Esophagus muscularis mucosa (tissue), 4 donors: ENCODE results near the gene BCAS1. TPM values are rescaled to one million over a fixed set of nuclear protein-coding genes. Genes with fewer than 3 reads are reported as not detected.

Experiments used
- DNase-seq: peaks from one replicate; pipeline ENCODE4 v3.0.0-alpha.2; 2017; ENCODE audit errors: extremely low spot score
- H3K27ac ChIP-seq, 4 donors: fragments of 200-600 bp; sonication (generic); replicated peaks in 1 of 4; 1 replicate in 3 of 4; 2 replicates in 1 of 4; pipeline ENCODE4 v1.5.1; 2016 to 2019; ENCODE audit warnings: mild to moderate bottlenecking in 1 of 4
- H3K27me3 ChIP-seq, 4 donors: fragments of 200-600 bp; sonication (generic); one replicate each; pipeline versions ENCODE4 v1.5.1 to v1.6.0; 2016 to 2019
- H3K36me3 ChIP-seq, 4 donors: fragments of 200-600 bp; sonication (generic); one replicate each; pipeline ENCODE4 v1.5.1; 2016 to 2019
- H3K4me1 ChIP-seq, 4 donors: fragments of 200-600 bp; sonication (generic); one replicate each; pipeline ENCODE4 v1.5.1; 2016 to 2019
- H3K4me3 ChIP-seq, 4 donors: fragments of 200-600 bp; sonication (generic); 1 replicate in 2 of 4; 2 replicates in 2 of 4; pipeline ENCODE4 v1.5.1; 2016 to 2019; ENCODE audit warnings: mild to moderate bottlenecking in 4 of 4, moderate library complexity in 1 of 4
- H3K9me3 ChIP-seq, 4 donors: fragments of 200-600 bp; sonication (generic); 1 replicate in 3 of 4; 2 replicates in 1 of 4; pipeline ENCODE4 v1.5.1; 2016 to 2019
- EP300 ChIP-seq: sonication (generic); formaldehyde crosslinking; IDR thresholded peaks from one replicate; pipeline ENCODE4 v1.6.1; 2017; ENCODE audit warnings: antibody characterized with exemption
- POLR2A ChIP-seq: fragments of 450-650 bp; IDR thresholded peaks from one replicate; pipeline ENCODE4 v1.6.1; 2017; ENCODE audit warnings: antibody characterized with exemption, moderate library complexity, mild to moderate bottlenecking, low read depth
- POLR2AphosphoS5 ChIP-seq, 2 donors: sonication (generic); formaldehyde crosslinking; IDR thresholded peaks; one replicate each; pipeline ENCODE4 v1.6.1; 2017; ENCODE audit warnings: antibody characterized with exemption in 2 of 2
- WGBS: methylation state at CpG from one replicate; pipeline ENCODE4 v1.1.5; 2018; 5-methylcytosine and 5-hydroxymethylcytosine counted together
- intact Hi-C: fragments of 100-400 bp; cut with DNase I; formaldehyde crosslinking; loops from one replicate; pipeline ENCODE4 v1.15.1; 2023
- total RNA-seq, 4 donors: library from RNA; depleted of rRNA; stranded (reverse); fragments of >200 nt; gene quantifications; one replicate each; pipeline versions ENCODE4 v1.1.0 to v1.2.1, GENCODE V29; 2016
- TF ChIP-seq, protein P1 (sequence below), 3 experiments: fragments of 200-600 bp in 2 of 3; fragments of 450-650 bp in 1 of 3; sonication (generic) in 2 of 3; IDR thresholded peaks; one replicate each; pipeline ENCODE4 v1.5.1; 2017 to 2019; ENCODE audit warnings: antibody characterized with exemption in 3 of 3, mild to moderate bottlenecking in 2 of 3, moderate library complexity in 1 of 3

The BCAS1 gene
- total RNA-seq, 4 donors from 2014 or later, result 0.13 to 0.46 TPM; not detected in 2

DNA sequence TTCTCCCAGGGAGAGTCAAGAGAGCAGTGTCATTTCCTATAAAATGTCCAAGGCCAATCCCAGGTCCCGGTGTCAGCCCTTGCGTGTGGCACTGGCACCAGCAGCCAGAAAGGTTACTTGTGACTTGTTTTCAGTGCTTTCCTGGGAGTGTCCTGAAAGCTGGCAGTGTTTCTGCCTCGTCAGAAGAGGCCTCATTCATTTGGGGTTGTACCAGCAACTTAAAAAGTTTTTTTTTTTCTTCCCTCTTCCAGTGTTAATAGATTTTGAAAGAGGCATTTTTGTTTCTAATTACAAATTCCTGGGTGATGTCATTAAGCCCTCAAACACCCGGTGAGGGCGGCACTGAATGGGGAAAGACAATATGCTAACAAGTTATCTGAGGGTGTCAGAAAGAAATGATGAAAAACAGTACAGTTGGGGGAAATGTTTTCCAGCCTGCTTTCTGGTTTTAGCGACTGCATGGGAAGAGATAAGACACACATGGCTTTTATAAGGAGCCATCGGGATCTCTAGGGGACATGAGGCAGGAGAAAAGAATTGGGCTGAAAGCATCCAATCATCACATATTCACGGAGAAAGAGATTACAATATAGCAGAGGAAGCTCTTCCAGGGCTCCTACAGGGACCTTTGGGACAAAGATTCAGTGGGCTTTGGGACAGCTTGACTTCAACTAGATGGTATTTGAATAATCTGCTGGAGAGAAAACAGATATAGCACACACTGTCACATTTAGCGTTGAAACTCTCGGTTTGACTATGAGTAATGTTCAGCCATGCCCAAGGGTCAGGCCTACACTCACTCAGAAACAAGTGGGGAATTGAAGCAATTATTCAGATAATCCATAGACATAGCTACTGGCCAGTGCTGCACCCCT is 153.0 kb downstream of the BCAS1 start:
- Histone ChIP-seq H3K4me1 (peaks cover 33 to 36% (median 34%) of the 10 kb centered on the region in 4 donors), H3K9me3 (no peaks in the 10 kb centered on the region), H3K27ac (peak overlapping the region; percentile 83 to 85 (median 84)), H3K27me3 (no peaks in the 10 kb centered on the region), H3K4me3 (no peak overlapping the region), H3K36me3 (no peaks in the 10 kb centered on the region)
- TF ChIP-seq, protein P1, sequence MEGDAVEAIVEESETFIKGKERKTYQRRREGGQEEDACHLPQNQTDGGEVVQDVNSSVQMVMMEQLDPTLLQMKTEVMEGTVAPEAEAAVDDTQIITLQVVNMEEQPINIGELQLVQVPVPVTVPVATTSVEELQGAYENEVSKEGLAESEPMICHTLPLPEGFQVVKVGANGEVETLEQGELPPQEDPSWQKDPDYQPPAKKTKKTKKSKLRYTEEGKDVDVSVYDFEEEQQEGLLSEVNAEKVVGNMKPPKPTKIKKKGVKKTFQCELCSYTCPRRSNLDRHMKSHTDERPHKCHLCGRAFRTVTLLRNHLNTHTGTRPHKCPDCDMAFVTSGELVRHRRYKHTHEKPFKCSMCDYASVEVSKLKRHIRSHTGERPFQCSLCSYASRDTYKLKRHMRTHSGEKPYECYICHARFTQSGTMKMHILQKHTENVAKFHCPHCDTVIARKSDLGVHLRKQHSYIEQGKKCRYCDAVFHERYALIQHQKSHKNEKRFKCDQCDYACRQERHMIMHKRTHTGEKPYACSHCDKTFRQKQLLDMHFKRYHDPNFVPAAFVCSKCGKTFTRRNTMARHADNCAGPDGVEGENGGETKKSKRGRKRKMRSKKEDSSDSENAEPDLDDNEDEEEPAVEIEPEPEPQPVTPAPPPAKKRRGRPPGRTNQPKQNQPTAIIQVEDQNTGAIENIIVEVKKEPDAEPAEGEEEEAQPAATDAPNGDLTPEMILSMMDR (IDR thresholded peaks at IDR 0.05), result no peak
- peak; percentile 57 to 67 for TF ChIP-seq POLR2AphosphoS5 (IDR thresholded peaks at IDR 0.05)
- no peak for TF ChIP-seq POLR2A
- TF ChIP-seq EP300, result no peak
- intact Hi-C loops, result loop anchor here (2.0 kb wide), 1 partner anchor 341 kb away; no protein-coding TSS in a partner anchor
- 43% methylated on average over 10 of the region's 10 CpGs for WGBS
- no peak for DNase-seq

DNA sequence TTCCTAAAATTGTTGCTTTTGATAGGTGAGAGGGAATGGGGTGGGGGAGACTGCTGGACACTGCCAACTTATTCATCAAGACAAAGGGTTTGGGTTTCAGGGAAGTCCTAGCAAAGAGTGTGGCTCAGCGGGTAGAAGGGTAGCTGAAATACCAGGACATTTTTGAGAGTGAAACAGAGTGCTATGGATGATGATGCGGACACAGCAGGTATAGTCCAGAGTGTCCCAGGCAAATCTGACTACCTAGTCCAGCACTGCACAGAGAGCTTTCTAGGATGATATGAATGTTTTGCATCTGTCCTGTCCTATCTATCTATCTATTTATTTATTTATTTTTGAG is 154.3 kb downstream of the BCAS1 start:
- H3K27ac ChIP-seq, result peak overlapping the region; percentile 83 to 85 (median 84)
- peak overlapping the region; percentile 62 to 83 (median 68) for H3K4me3 ChIP-seq
- WGBS, result 74% methylated on average over 2 of the region's 2 CpGs
- H3K36me3 ChIP-seq, result no peaks in the 10 kb centered on the region
- intact Hi-C loops, result loop anchor here (2.0 kb wide), 1 partner anchor 339 kb away; no protein-coding TSS in a partner anchor
- DNase-seq, result no peak
- no peak for TF ChIP-seq POLR2AphosphoS5 (IDR thresholded peaks at IDR 0.05)
- TF ChIP-seq, protein P1 (IDR thresholded peaks at IDR 0.05), result no peak
- TF ChIP-seq POLR2A, result no peak
- TF ChIP-seq EP300, result no peak
- peaks cover 33 to 36% (median 34%) of the 10 kb centered on the region in 4 donors for H3K4me1 ChIP-seq
- no peaks in the 10 kb centered on the region for H3K27me3 ChIP-seq
- H3K9me3 ChIP-seq, result no peaks in the 10 kb centered on the region

DNA sequence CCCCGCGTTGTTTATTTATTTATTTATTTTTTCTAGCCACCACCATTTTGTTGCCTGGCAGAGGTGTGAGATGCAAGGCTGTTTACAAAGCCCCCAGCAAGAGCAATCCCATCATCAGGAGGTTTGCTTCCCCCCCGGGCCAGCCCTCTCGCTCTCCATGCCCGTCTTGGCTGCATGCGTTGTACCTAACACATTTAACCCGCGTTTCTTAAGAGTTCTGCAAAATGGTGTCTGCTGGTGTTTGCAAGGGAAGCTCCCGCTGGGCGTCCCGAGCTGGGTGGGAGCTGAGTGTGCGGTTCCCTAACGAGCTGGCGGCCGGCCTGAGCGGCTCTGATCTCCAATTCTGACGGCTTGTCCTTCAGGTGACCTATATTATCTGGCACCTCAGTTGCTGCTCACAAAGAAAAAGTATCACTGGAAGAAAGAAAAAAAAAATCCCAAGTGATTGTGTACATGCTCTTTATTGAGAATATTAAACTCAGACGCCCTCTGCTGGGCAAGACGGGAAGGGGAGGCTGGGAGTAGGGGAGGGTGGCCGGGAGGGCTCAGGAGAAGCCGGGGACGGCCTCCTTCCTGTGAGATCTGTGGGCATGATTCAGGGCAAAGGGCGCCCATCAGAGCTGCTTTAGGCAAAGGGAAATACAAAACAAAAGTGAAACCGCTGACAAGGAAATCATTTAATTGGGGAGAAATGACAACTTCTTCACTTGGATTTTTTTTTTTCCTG is 154.8 kb downstream of the BCAS1 start:
- H3K4me1 ChIP-seq, result peaks cover 33 to 36% (median 34%) of the 10 kb centered on the region in 4 donors
- H3K4me3 ChIP-seq, result peak overlapping the region; percentile 62 to 83 (median 68)
- under 1% methylated on average over 24 of the region's 24 CpGs for WGBS
- H3K27me3 ChIP-seq, result no peaks in the 10 kb centered on the region
- H3K27ac ChIP-seq, result peak overlapping the region; percentile 83 to 85 (median 84)
- H3K9me3 ChIP-seq, result no peaks in the 10 kb centered on the region
- no peaks in the 10 kb centered on the region for H3K36me3 ChIP-seq
- TF ChIP-seq EP300 (no peak), POLR2A (no peak), POLR2AphosphoS5 (IDR thresholded peaks at IDR 0.05) (peak; percentile 51 to 55)
- TF ChIP-seq, protein P1 (IDR thresholded peaks at IDR 0.05), result peak; percentile 89 to 96 (median 96)
- DNase-seq, result peak; percentile 98
- intact Hi-C loops, result loop anchor here (2.0 kb wide), 1 partner anchor 339 kb away; no protein-coding TSS in a partner anchor

DNA sequence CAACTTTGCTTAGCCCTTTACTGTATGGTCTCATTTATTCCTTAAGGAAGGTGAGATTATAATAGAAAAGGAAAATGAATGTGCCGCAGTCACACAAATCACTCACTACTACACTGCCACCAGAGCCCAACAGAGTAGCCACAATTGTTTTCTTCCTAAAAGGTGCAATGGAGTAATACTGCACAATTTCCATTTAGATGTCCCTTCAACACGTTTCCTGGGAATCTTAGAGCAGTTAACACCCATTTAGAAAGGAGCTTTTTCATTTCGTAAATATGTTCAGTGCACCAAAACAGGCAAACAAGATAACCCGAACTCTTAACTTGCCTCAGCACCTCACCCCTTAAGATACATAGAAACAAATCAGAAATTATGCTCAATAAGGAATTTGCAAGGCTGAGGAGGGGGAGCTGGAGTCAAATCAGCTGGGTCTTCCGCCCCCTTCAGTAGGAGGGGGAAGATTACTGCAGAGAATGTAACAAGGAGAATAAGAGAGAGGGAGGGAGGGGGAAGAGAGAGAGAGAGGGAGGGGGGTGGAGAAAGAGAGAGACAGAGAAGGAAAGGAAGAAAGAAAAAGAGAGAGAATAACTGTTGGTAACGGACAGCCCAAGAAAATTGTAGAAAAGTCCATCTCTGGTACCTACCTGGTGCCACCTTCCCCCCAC is 155.5 kb downstream of the BCAS1 start:
- H3K27me3 ChIP-seq, result no peaks in the 10 kb centered on the region

More for the DNA sequence above, 155.5 kb downstream of the BCAS1 start:
- peaks cover 33 to 36% (median 34%) of the 10 kb centered on the region in 4 donors for H3K4me1 ChIP-seq
- WGBS, result 24% methylated on average over 6 of the region's 6 CpGs
- H3K9me3 ChIP-seq, result no peaks in the 10 kb centered on the region
- H3K36me3 ChIP-seq, result no peaks in the 10 kb centered on the region
- peak overlapping the region; percentile 83 to 85 (median 84) for H3K27ac ChIP-seq
- TF ChIP-seq POLR2AphosphoS5 (IDR thresholded peaks at IDR 0.05) (no peak), EP300 (no peak), POLR2A (no peak)
- TF ChIP-seq, protein P1 (IDR thresholded peaks at IDR 0.05), result no peak
- intact Hi-C loops, result loop anchor here (5.0 kb wide), 1 partner anchor 38 kb away; no protein-coding TSS in a partner anchor
- peak overlapping the region; percentile 62 to 83 (median 68) for H3K4me3 ChIP-seq
- no peak for DNase-seq
